HK-2 (cell line): Measurements from ENCODE around the gene CLK3.
"Not testable (repeated sequence)": the region's sequence is repeated elsewhere in the genome, so short reads cannot be mapped to it uniquely, and the experiment has no call there.

Source experiments
- DNase-seq: peaks from one replicate; pipeline ENCODE4 v3.0.0-alpha.2; 2018; ENCODE audit not compliant: unreplicated experiment

CLK3 gene

GRCh38 chr15:74615508-74616365 lies at the start of gene CLK3:
TSS of gene CLK3 (plus strand) at chr15:74615836. CDS start at chr15:74619197, 3,361 bp downstream.
- peak; percentile 91 for DNase-seq

- DNase-seq, result no peak
Observed at GRCh38 chr15:74568594-74568993, 47.0 kb upstream of the CLK3 start.

- no peak for DNase-seq
Observed at GRCh38 chr15:74569731-74570070, 45.9 kb upstream of the CLK3 start.

GRCh38 chr15:74571191-74571590 lies 44.4 kb upstream of the CLK3 start:
- no peak for DNase-seq

- DNase-seq, result no peak
Observed at GRCh38 chr15:74573987-74574386, 41.6 kb upstream of the CLK3 start.

GRCh38 chr15:74578496-74578994 lies 37.1 kb upstream of the CLK3 start:
- no peak for DNase-seq

- no peak for DNase-seq
Observed at GRCh38 chr15:74579001-74579400, 36.6 kb upstream of the CLK3 start.

GRCh38 chr15:74580538-74581350 lies 34.9 kb upstream of the CLK3 start:
- DNase-seq, result no peak

- no peak for DNase-seq
Observed at GRCh38 chr15:74584204-74584603, 31.4 kb upstream of the CLK3 start.

GRCh38 chr15:74584779-74585178 lies 30.9 kb upstream of the CLK3 start:
- no peak for DNase-seq

- no peak for DNase-seq
Observed at GRCh38 chr15:74585191-74585590, 30.4 kb upstream of the CLK3 start.

GRCh38 chr15:74585857-74586256 lies 29.8 kb upstream of the CLK3 start:
- DNase-seq, result no peak

- DNase-seq, result no peak
Observed at GRCh38 chr15:74589826-74590225, 25.8 kb upstream of the CLK3 start.

- no peak for DNase-seq
Observed at GRCh38 chr15:74592222-74592621, 23.4 kb upstream of the CLK3 start.

- DNase-seq, result no peak
Observed at GRCh38 chr15:74593122-74593521, 22.5 kb upstream of the CLK3 start.

GRCh38 chr15:74594455-74594854 lies 21.2 kb upstream of the CLK3 start:
- no peak for DNase-seq

- no peak for DNase-seq
Observed at GRCh38 chr15:74595271-74595670, 20.4 kb upstream of the CLK3 start.

- not testable (repeated sequence) for DNase-seq
Observed at GRCh38 chr15:74596736-74597135, 18.9 kb upstream of the CLK3 start.

GRCh38 chr15:74597146-74597705 lies 18.4 kb upstream of the CLK3 start:
- not testable (repeated sequence) for DNase-seq

- DNase-seq, result peak; percentile 87
Observed at GRCh38 chr15:74598126-74598842, 17.4 kb upstream of the CLK3 start.

GRCh38 chr15:74599156-74599555 lies 16.5 kb upstream of the CLK3 start:
- DNase-seq, result no peak
